Endothelial cell of umbilical vein (primary cell): ENCODE measurements around the gene PSME3. TPM values are rescaled to one million over a fixed set of nuclear protein-coding genes. Genes with fewer than 3 reads are reported as not detected.

Experiments
- BruUV-seq: library from RNA; stranded (reverse); fragments of 400-500 nt; replicated peaks from 2 replicates; lab custom pipeline; 2021; lab: Mats Ljungman, UMichigan
- CTCF ChIA-PET: fragments of 300-600, 350-600 bp; sonication (Branson Sonifier 250); formaldehyde crosslinking; loops from one replicate; lab custom pipeline; 2021; ENCODE audit warnings: antibody characterized with exemption, inconsistent platforms; lab: Charles Lee
- POLR2A ChIA-PET: fragments of 300-600, 350-600 bp; sonication (Branson Sonifier 250); formaldehyde crosslinking; loops from one replicate; lab custom pipeline; 2021; ENCODE audit warnings: antibody characterized with exemption, inconsistent platforms; lab: Charles Lee
- DNase-seq: peaks from one replicate; pipeline ENCODE4 v3.0.0-alpha.2; 2011; ENCODE audit warnings: low read depth, low spot score
- FAIRE-seq: peaks from 2 replicates; lab custom pipeline; 2011; peaks lifted over from hg19 to GRCh38; lab: Jason Lieb, UNC
- H2AFZ ChIP-seq: 2 replicates; pipeline ENCODE4 v1.6.0; 2012; ENCODE audit warnings: low read depth, low read length, control low read depth, inconsistent platforms
- H3K27ac ChIP-seq: 2 replicates; pipeline ENCODE4 v1.5.1; 2011; ENCODE audit warnings: low read depth, mild to moderate bottlenecking, control low read depth, low read length, moderate library complexity; ENCODE audit not compliant: insufficient read depth
- H3K27me3 ChIP-seq, 2 experiments: 2 replicates each; pipeline versions ENCODE4 v1.6.0 to v1.6.1; 2011; ENCODE audit warnings: low read length in 2 of 2, mixed read lengths in 1 of 2; ENCODE audit not compliant: control insufficient read depth in 2 of 2, insufficient read depth in 2 of 2
- H3K36me3 ChIP-seq, 2 experiments: 2 replicates in 1 of 2; 3 replicates in 1 of 2; pipeline ENCODE4 v1.5.1; 2011; ENCODE audit warnings: low read length in 2 of 2, mild to moderate bottlenecking in 1 of 2, moderate library complexity in 1 of 2; ENCODE audit not compliant: control insufficient read depth in 2 of 2, insufficient read depth in 2 of 2; ENCODE audit errors: extremely low read depth in 1 of 2
- H3K4me1 ChIP-seq: 3 replicates; pipeline ENCODE4 v1.5.1; 2011; ENCODE audit warnings: mild to moderate bottlenecking, low read length; ENCODE audit not compliant: control insufficient read depth, insufficient read depth; ENCODE audit errors: extremely low read depth
- H3K4me2 ChIP-seq: 2 replicates; pipeline ENCODE4 v1.6.1; 2011; ENCODE audit warnings: low read length, control low read depth, mixed read lengths; ENCODE audit not compliant: insufficient read depth
- H3K4me3 ChIP-seq, 3 experiments: fragments of 200-600 bp in 1 of 3; sonication (generic), shearing (Covaris generic) in 1 of 3; replicated peaks in 1 of 3; 2 replicates each; pipeline ENCODE4 v1.5.1; 2011 to 2016; ENCODE audit warnings: control low read depth in 3 of 3, low read length in 3 of 3, mild to moderate bottlenecking in 2 of 3, inconsistent platforms in 1 of 3, low read depth in 1 of 3, moderate library complexity in 1 of 3; ENCODE audit not compliant: insufficient read depth in 1 of 3
- H3K79me2 ChIP-seq: 2 replicates; pipeline ENCODE4 v1.6.0; 2012; ENCODE audit warnings: low read length, inconsistent platforms; ENCODE audit not compliant: control insufficient read depth, insufficient read depth
- H3K9ac ChIP-seq: replicated peaks from 2 replicates; pipeline ENCODE3; 2011; ENCODE audit warnings: low read length, control low read depth; ENCODE audit not compliant: insufficient read depth; ENCODE audit errors: extremely low read depth
- H3K9me1 ChIP-seq: replicated peaks from 3 replicates; pipeline ENCODE4 v1.6.0; 2011; ENCODE audit warnings: mild to moderate bottlenecking, low read length; ENCODE audit not compliant: control insufficient read depth, insufficient read depth; ENCODE audit errors: extremely low read depth
- H3K9me3 ChIP-seq: replicated peaks from 2 replicates; pipeline ENCODE4 v1.5.1; 2012; ENCODE audit warnings: low read length, inconsistent platforms; ENCODE audit not compliant: control insufficient read depth, insufficient read depth
- H4K20me1 ChIP-seq: replicated peaks from 2 replicates; pipeline ENCODE3; 2011; ENCODE audit warnings: mild to moderate bottlenecking, low read length; ENCODE audit not compliant: control insufficient read depth, insufficient read depth; ENCODE audit errors: extremely low read depth
- CTCF ChIP-seq, 2 donors: IDR thresholded peaks; 1 replicate in 1 of 2; 2 replicates in 1 of 2; pipeline ENCODE4 v1.5.1; 2011; ENCODE audit warnings: low read length in 2 of 2, mild to moderate bottlenecking in 2 of 2, moderate library complexity in 2 of 2, control low read depth in 1 of 2, inconsistent platforms in 1 of 2, low read depth in 1 of 2; ENCODE audit not compliant: insufficient read depth in 1 of 2; ENCODE audit errors: extremely low read depth in 1 of 2
- EZH2 ChIP-seq: IDR thresholded peaks from 2 replicates; pipeline ENCODE4 v1.6.1; 2012; ENCODE audit warnings: borderline replicate concordance, low read depth, mild to moderate bottlenecking, moderate library complexity, low read length, inconsistent platforms; ENCODE audit not compliant: severe bottlenecking
- FOS ChIP-seq: IDR thresholded peaks from 2 replicates; pipeline ENCODE4 v1.6.1; 2011; ENCODE audit warnings: mild to moderate bottlenecking, low read length, moderate library complexity, borderline replicate concordance; ENCODE audit not compliant: insufficient read depth
- GATA2 ChIP-seq: IDR thresholded peaks from 2 replicates; pipeline ENCODE4 v1.7.0; 2011; ENCODE audit warnings: low read depth, mild to moderate bottlenecking, moderate library complexity, mixed read lengths, low read length; ENCODE audit not compliant: insufficient read length, insufficient read depth
- JUN ChIP-seq: IDR thresholded peaks from 2 replicates; pipeline ENCODE4 v1.6.1; 2011; ENCODE audit warnings: borderline replicate concordance, low read depth; ENCODE audit not compliant: insufficient read length, insufficient read depth
- MAX ChIP-seq: IDR thresholded peaks from 2 replicates; pipeline ENCODE4 v1.6.1; 2011; ENCODE audit not compliant: insufficient read depth, insufficient read length
- MYC ChIP-seq: IDR thresholded peaks from one replicate; pipeline ENCODE4 v1.6.1; 2011; ENCODE audit warnings: mild to moderate bottlenecking, low read depth, low read length
- POLR2A ChIP-seq: IDR thresholded peaks from 2 replicates; pipeline ENCODE4 v1.6.1; 2012; ENCODE audit warnings: low read depth, mild to moderate bottlenecking, control low read depth, low read length
- POLR2AphosphoS5 ChIP-seq: IDR thresholded peaks from 2 replicates; pipeline ENCODE4 v1.6.1; 2012; ENCODE audit warnings: low read depth, mild to moderate bottlenecking, control low read depth, low read length, moderate library complexity; ENCODE audit not compliant: insufficient read depth
- dilution Hi-C: fragments of 300-500 bp; cut with MboI; formaldehyde crosslinking; loops from one replicate; pipeline ENCODE4 v1.15.0; 2019; ENCODE audit warnings: low sequenced_read_pairs; ENCODE audit not compliant: extremely low pct_ligation_motif_present
- intact Hi-C: fragments of 100-400 bp; cut with micrococcal nuclease; formaldehyde crosslinking; loops from one replicate; pipeline ENCODE4 v1.10.0; 2022
- polyA plus RNA-seq, 4 experiments: library from polyadenylated mRNA; depleted of rRNA in 3 of 4; stranded (reverse) in 3 of 4; unstranded in 1 of 4; fragments of >200 nt; gene quantifications; 2 replicates each; pipeline versions ENCODE4 v1.2.1 to v1.2.3, GENCODE V29; 2011 to 2012; ENCODE audit warnings: missing spikeins in 1 of 4
- total RNA-seq: library from RNA; stranded (reverse); gene quantifications from 2 replicates; pipeline ENCODE4 v1.2.3, GENCODE V29; 2021

Gene PSME3
- total and polyA plus RNA-seq, 2 donors (not counting 3 experiments of a cell fraction or from before 2014, with no cell fraction given), result 98.4 to 126 TPM

- dilution Hi-C loops, result loop anchor here (10.0 kb wide), 1 partner anchor 214 kb away; the partner anchor contains the start of genes RETREG3 and TUBG1
- POLR2A ChIA-PET, result no interaction called here
- H3K9me3 ChIP-seq, result no peaks in the 10 kb centered on the region
- H3K79me2 ChIP-seq, result peaks cover 11% of the 10 kb centered on the region
- H3K4me3 ChIP-seq, result no peak overlapping the region
- DNase-seq (no peak), FAIRE-seq (no peak)
- intact Hi-C loops, result no loop called here
- CTCF ChIA-PET, result interaction anchor here (0.8 to 1.2 kb wide), 5 partner anchors 8 to 111 kb away, joined by 3 to 6 read pairs (median 3); partner anchors contain the start of gene PSME3
- H3K27ac ChIP-seq, result no peak overlapping the region
- peaks cover 22% of the 10 kb centered on the region for H3K4me1 ChIP-seq
- no peaks in the 10 kb centered on the region for H3K9me1 ChIP-seq
- H3K36me3 ChIP-seq, result peaks cover 19 to 21% of the 10 kb centered on the region in 2 experiments
- BruUV-seq, result no TSS peak
- TF ChIP-seq EZH2, result no peak
- no peak for TF ChIP-seq JUN
- no peak for TF ChIP-seq FOS
- no peak for TF ChIP-seq POLR2AphosphoS5
- TF ChIP-seq CTCF (IDR thresholded peaks at IDR 0.05; ENCODE audit: extremely low read depth in 1 of 2, insufficient read depth in 1 of 2, low read depth in 1 of 2, low read length in 2 of 2), result no peak
- TF ChIP-seq GATA2, result no peak
- TF ChIP-seq POLR2A, result no peak
- no peak for TF ChIP-seq MYC
- no peak for TF ChIP-seq MAX
- no peaks in the 10 kb centered on the region for H4K20me1 ChIP-seq
- H2AFZ ChIP-seq, result no peak overlapping the region
- H3K27me3 ChIP-seq, result no peaks in the 10 kb centered on the region
- no peak overlapping the region for H3K4me2 ChIP-seq
- H3K9ac ChIP-seq, result no peak overlapping the region
Measured at GRCh38 chr17:42818379-42818778, 14.8 kb upstream of the PSME3 start.
